ENCODE measurements around the gene CMTM7. TPM values are rescaled to one million over a fixed set of nuclear protein-coding genes. Genes with fewer than 3 reads are reported as not detected.

CMTM7 gene
- total RNA-seq, 1 experiment from 2014 or later = 8.9 TPM

GRCh38 chr3:32495085-32495484 lies 103.4 kb downstream of the CMTM7 start:
- H3K9me2 ChIP-seq (replicated peaks; ENCODE audit: insufficient read depth, low read length) = no peaks in the 10 kb centered on the region
- no peak overlapping the region for H3K4me2 ChIP-seq (ENCODE audit: low read depth, low read length, poor library complexity, severe bottlenecking)
- peak overlapping the region; percentile 1; the same call in 1 of the 2 replicates for H3K27ac ChIP-seq (ENCODE audit: low read length)
- H2AFZ ChIP-seq (ENCODE audit: low read length) = no peak overlapping the region
- no peaks in the 10 kb centered on the region for H3K9me3 ChIP-seq (ENCODE audit: low read length)
- no peak overlapping the region for H3K4me3 ChIP-seq (ENCODE audit: low read length)
- H3K27me3 ChIP-seq (ENCODE audit: low read length) = no peaks in the 10 kb centered on the region
- H3K4me1 ChIP-seq (ENCODE audit: low read length) = peaks cover 44% of the 10 kb centered on the region
- no peak overlapping the region for H3K9ac ChIP-seq (ENCODE audit: low read length)
- H3K79me2 ChIP-seq (ENCODE audit: low read length) = peaks cover 98% of the 10 kb centered on the region
- H3K36me3 ChIP-seq (ENCODE audit: insufficient read depth, low read length) = peaks cover 24% of the 10 kb centered on the region; the same call in 1 of the 2 replicates
- H4K20me1 ChIP-seq (ENCODE audit: insufficient read depth, low read depth, low read length) = no peaks in the 10 kb centered on the region
- DNase-seq = no peak

- no peak overlapping the region for H3K4me3 ChIP-seq (ENCODE audit: low read length)
- peak overlapping the region; percentile 1; the same call in 1 of the 2 replicates for H3K27ac ChIP-seq (ENCODE audit: low read length)
- no peaks in the 10 kb centered on the region for H3K27me3 ChIP-seq (ENCODE audit: low read length)
- no peak overlapping the region for H3K4me2 ChIP-seq (ENCODE audit: low read depth, low read length, poor library complexity, severe bottlenecking)
- no peak overlapping the region for H2AFZ ChIP-seq (ENCODE audit: low read length)
- H3K9me2 ChIP-seq (replicated peaks; ENCODE audit: insufficient read depth, low read length) = no peaks in the 10 kb centered on the region
- peaks cover 24% of the 10 kb centered on the region; the same call in 1 of the 2 replicates for H3K36me3 ChIP-seq (ENCODE audit: insufficient read depth, low read length)
- peaks cover 98% of the 10 kb centered on the region for H3K79me2 ChIP-seq (ENCODE audit: low read length)
- H3K4me1 ChIP-seq (ENCODE audit: low read length) = peaks cover 49% of the 10 kb centered on the region
- DNase-seq = no peak
- no peak overlapping the region for H3K9ac ChIP-seq (ENCODE audit: low read length)
- H3K9me3 ChIP-seq (ENCODE audit: low read length) = no peaks in the 10 kb centered on the region
- H4K20me1 ChIP-seq (ENCODE audit: insufficient read depth, low read depth, low read length) = no peaks in the 10 kb centered on the region
These were observed 104.0 kb downstream of the CMTM7 start for GRCh38 chr3:32495609-32496008.

GRCh38 chr3:32498252-32498651 lies 106.6 kb downstream of the CMTM7 start:
- no peak overlapping the region for H3K9ac ChIP-seq (ENCODE audit: low read length)
- H4K20me1 ChIP-seq (ENCODE audit: insufficient read depth, low read depth, low read length) = no peaks in the 10 kb centered on the region
- H3K27ac ChIP-seq (ENCODE audit: low read length) = peak overlapping the region; percentile 76
- peaks cover 91% of the 10 kb centered on the region for H3K79me2 ChIP-seq (ENCODE audit: low read length)
- no peaks in the 10 kb centered on the region for H3K9me2 ChIP-seq (replicated peaks; ENCODE audit: insufficient read depth, low read length)
- peak overlapping the region; percentile 96 for H3K4me2 ChIP-seq (ENCODE audit: low read depth, low read length, poor library complexity, severe bottlenecking)
- H3K4me1 ChIP-seq (ENCODE audit: low read length) = peaks cover 51% of the 10 kb centered on the region
- peak; percentile 56 for DNase-seq
- 0 out of 2 replicates have a peak, but pooled peaks cover 3% of the 10 kb centered on the region for H3K36me3 ChIP-seq (ENCODE audit: insufficient read depth, low read length)
- H2AFZ ChIP-seq (ENCODE audit: low read length) = no peak overlapping the region
- H3K9me3 ChIP-seq (ENCODE audit: low read length) = no peaks in the 10 kb centered on the region
- no peak overlapping the region for H3K4me3 ChIP-seq (ENCODE audit: low read length)
- H3K27me3 ChIP-seq (ENCODE audit: low read length) = no peaks in the 10 kb centered on the region

- Histone ChIP-seq H3K27me3 (ENCODE audit: low read length) (no peaks in the 10 kb centered on the region), H3K4me3 (ENCODE audit: low read length) (peak overlapping the region; percentile 87), H4K20me1 (ENCODE audit: insufficient read depth, low read depth, low read length) (no peaks in the 10 kb centered on the region), H3K79me2 (ENCODE audit: low read length) (peaks cover 84% of the 10 kb centered on the region), H3K27ac (ENCODE audit: low read length) (peak overlapping the region; percentile 76), H3K9me2 (replicated peaks; ENCODE audit: insufficient read depth, low read length) (no peaks in the 10 kb centered on the region), H3K9me3 (ENCODE audit: low read length) (no peaks in the 10 kb centered on the region), H3K4me1 (ENCODE audit: low read length) (peaks cover 53% of the 10 kb centered on the region), H3K4me2 (ENCODE audit: low read depth, low read length, poor library complexity, severe bottlenecking) (peak overlapping the region; percentile 96), H3K36me3 (ENCODE audit: insufficient read depth, low read length) (0 out of 2 replicates have a peak, but pooled peaks cover 3% of the 10 kb centered on the region), H3K9ac (ENCODE audit: low read length) (peak overlapping the region; percentile 94), H2AFZ (ENCODE audit: low read length) (no peak overlapping the region)
- DNase-seq = no peak
These were observed 107.3 kb downstream of the CMTM7 start for GRCh38 chr3:32498992-32499391.

- peak; percentile 50 for DNase-seq
- Histone ChIP-seq H3K36me3 (ENCODE audit: insufficient read depth, low read length) (0 out of 2 replicates have a peak, but pooled peaks cover 3% of the 10 kb centered on the region), H3K79me2 (ENCODE audit: low read length) (peaks cover 78% of the 10 kb centered on the region), H3K9me2 (replicated peaks; ENCODE audit: insufficient read depth, low read length) (no peaks in the 10 kb centered on the region), H4K20me1 (ENCODE audit: insufficient read depth, low read depth, low read length) (no peaks in the 10 kb centered on the region), H2AFZ (ENCODE audit: low read length) (no peak overlapping the region), H3K27me3 (ENCODE audit: low read length) (no peaks in the 10 kb centered on the region), H3K9ac (ENCODE audit: low read length) (peak overlapping the region; percentile 94), H3K9me3 (ENCODE audit: low read length) (no peaks in the 10 kb centered on the region), H3K4me3 (ENCODE audit: low read length) (peak overlapping the region; percentile 87), H3K27ac (ENCODE audit: low read length) (peak overlapping the region; percentile 76), H3K4me1 (ENCODE audit: low read length) (peaks cover 53% of the 10 kb centered on the region), H3K4me2 (ENCODE audit: low read depth, low read length, poor library complexity, severe bottlenecking) (peak overlapping the region; percentile 96)
These were observed 107.9 kb downstream of the CMTM7 start for GRCh38 chr3:32499585-32499984.

GRCh38 chr3:32500231-32500630 lies 108.6 kb downstream of the CMTM7 start:
- Histone ChIP-seq H3K9me3 (ENCODE audit: low read length) (no peaks in the 10 kb centered on the region), H3K36me3 (ENCODE audit: insufficient read depth, low read length) (0 out of 2 replicates have a peak, but pooled peaks cover 3% of the 10 kb centered on the region), H2AFZ (ENCODE audit: low read length) (no peak overlapping the region), H3K27me3 (ENCODE audit: low read length) (no peaks in the 10 kb centered on the region), H3K4me1 (ENCODE audit: low read length) (peaks cover 53% of the 10 kb centered on the region), H3K27ac (ENCODE audit: low read length) (peak overlapping the region; percentile 76), H3K4me3 (ENCODE audit: low read length) (peak overlapping the region; percentile 87), H3K9ac (ENCODE audit: low read length) (peak overlapping the region; percentile 94), H3K79me2 (ENCODE audit: low read length) (peaks cover 72% of the 10 kb centered on the region), H3K9me2 (replicated peaks; ENCODE audit: insufficient read depth, low read length) (no peaks in the 10 kb centered on the region), H4K20me1 (ENCODE audit: insufficient read depth, low read depth, low read length) (no peaks in the 10 kb centered on the region), H3K4me2 (ENCODE audit: low read depth, low read length, poor library complexity, severe bottlenecking) (peak overlapping the region; percentile 96)
- no peak for DNase-seq

GRCh38 chr3:32500880-32501782 lies 109.5 kb downstream of the CMTM7 start:
- Histone ChIP-seq H3K9ac (ENCODE audit: low read length) (peak overlapping the region; percentile 94), H3K36me3 (ENCODE audit: insufficient read depth, low read length) (0 out of 2 replicates have a peak, but pooled peaks cover 3% of the 10 kb centered on the region)

GRCh38 chr3:32501783-32502117 lies 110.1 kb downstream of the CMTM7 start:
- no peak for DNase-seq
- Histone ChIP-seq H2AFZ (ENCODE audit: low read length) (no peak overlapping the region), H3K27me3 (ENCODE audit: low read length) (no peaks in the 10 kb centered on the region), H3K36me3 (ENCODE audit: insufficient read depth, low read length) (0 out of 2 replicates have a peak, but pooled peaks cover 3% of the 10 kb centered on the region), H3K9ac (ENCODE audit: low read length) (peak overlapping the region; percentile 94), H3K79me2 (ENCODE audit: low read length) (peaks cover 56% of the 10 kb centered on the region), H3K9me3 (ENCODE audit: low read length) (no peaks in the 10 kb centered on the region), H3K9me2 (replicated peaks; ENCODE audit: insufficient read depth, low read length) (no peaks in the 10 kb centered on the region), H4K20me1 (ENCODE audit: insufficient read depth, low read depth, low read length) (no peaks in the 10 kb centered on the region), H3K4me2 (ENCODE audit: low read depth, low read length, poor library complexity, severe bottlenecking) (peak overlapping the region; percentile 96), H3K4me3 (ENCODE audit: low read length) (peak overlapping the region; percentile 87), H3K27ac (ENCODE audit: low read length) (peak overlapping the region; percentile 76), H3K4me1 (ENCODE audit: low read length) (peaks cover 53% of the 10 kb centered on the region)

More at GRCh38 chr3:32500880-32501782, 109.5 kb downstream of the CMTM7 start:
- Histone ChIP-seq H2AFZ (ENCODE audit: low read length) (no peak overlapping the region), H3K4me2 (ENCODE audit: low read depth, low read length, poor library complexity, severe bottlenecking) (peak overlapping the region; percentile 96), H3K4me1 (ENCODE audit: low read length) (peaks cover 53% of the 10 kb centered on the region), H3K27ac (ENCODE audit: low read length) (peak overlapping the region; percentile 76), H3K4me3 (ENCODE audit: low read length) (peak overlapping the region; percentile 87), H3K27me3 (ENCODE audit: low read length) (no peaks in the 10 kb centered on the region), H4K20me1 (ENCODE audit: insufficient read depth, low read depth, low read length) (no peaks in the 10 kb centered on the region), H3K79me2 (ENCODE audit: low read length) (peaks cover 63% of the 10 kb centered on the region), H3K9me2 (replicated peaks; ENCODE audit: insufficient read depth, low read length) (no peaks in the 10 kb centered on the region), H3K9me3 (ENCODE audit: low read length) (no peaks in the 10 kb centered on the region)
- peak; percentile 67 for DNase-seq
